GM12865 (cell line): Measurements from ENCODE around the gene MCC.

Source experiments
- DNase-seq: peaks from one replicate; pipeline ENCODE4 v3.0.0; 2010; ENCODE audit warnings: low read depth
- H3K4me3 ChIP-seq: 2 replicates; pipeline ENCODE4 v1.5.1; 2011; ENCODE audit warnings: mild to moderate bottlenecking, low read depth, low read length, control low read depth
- CTCF ChIP-seq: IDR thresholded peaks from 2 replicates; pipeline ENCODE4 v1.5.1; 2011; ENCODE audit warnings: low read length, control low read depth, low read depth, inconsistent platforms; ENCODE audit not compliant: insufficient read depth; ENCODE audit errors: missing control alignments

The MCC gene

GRCh38 chr5:113450462-113450861, 37.8 kb downstream of the MCC start:
- TF ChIP-seq CTCF = no peak
- no peak for DNase-seq

GRCh38 chr5:113448252-113448651, 40.0 kb downstream of the MCC start:
- DNase-seq = no peak
- TF ChIP-seq CTCF = no peak
- no peak overlapping the region for H3K4me3 ChIP-seq

More at GRCh38 chr5:113450462-113450861, 37.8 kb downstream of the MCC start:
- no peak overlapping the region for H3K4me3 ChIP-seq

GRCh38 chr5:113447498-113448050, 40.7 kb downstream of the MCC start:
- H3K4me3 ChIP-seq = no peak overlapping the region
- DNase-seq = no peak
- TF ChIP-seq CTCF = no peak

GRCh38 chr5:113446358-113446927, 41.8 kb downstream of the MCC start:
- no peak for DNase-seq
- no peak overlapping the region for H3K4me3 ChIP-seq
- TF ChIP-seq CTCF = no peak

GRCh38 chr5:113437111-113437510, 51.1 kb downstream of the MCC start:
- no peak for TF ChIP-seq CTCF

GRCh38 chr5:113435575-113435974, 52.7 kb downstream of the MCC start:
- no peak overlapping the region for H3K4me3 ChIP-seq
- no peak for DNase-seq
- TF ChIP-seq CTCF = no peak

More at GRCh38 chr5:113437111-113437510, 51.1 kb downstream of the MCC start:
- DNase-seq = no peak
- no peak overlapping the region for H3K4me3 ChIP-seq

GRCh38 chr5:113434889-113435288, 53.4 kb downstream of the MCC start, which contains the start of gene TSSK1B:
Gene TSSK1B, minus strand, starts transcription at chr5:113434989. Its CDS starts 150 bp downstream, at chr5:113434839.
- DNase-seq = no peak
- no peak for TF ChIP-seq CTCF

More at GRCh38 chr5:113434889-113435288, 53.4 kb downstream of the MCC start, which contains the start of gene TSSK1B:
- no peak within 1 kb of the TSS for H3K4me3 ChIP-seq
